Astrocyte (in vitro differentiated cells and primary cell): ENCODE measurements around the gene ARHGAP1.

Experiments used
- CTCF ChIP-seq: IDR thresholded peaks from 2 replicates; pipeline ENCODE4 v1.5.1; 2011; ENCODE audit warnings: low read depth, mild to moderate bottlenecking, inconsistent platforms, low read length, moderate library complexity; ENCODE audit not compliant: insufficient read depth
- EZH2 ChIP-seq: IDR thresholded peaks from 2 replicates; pipeline ENCODE4 v1.6.1; 2012; ENCODE audit warnings: mild to moderate bottlenecking, low read length, inconsistent platforms; ENCODE audit not compliant: insufficient read depth

DNA sequence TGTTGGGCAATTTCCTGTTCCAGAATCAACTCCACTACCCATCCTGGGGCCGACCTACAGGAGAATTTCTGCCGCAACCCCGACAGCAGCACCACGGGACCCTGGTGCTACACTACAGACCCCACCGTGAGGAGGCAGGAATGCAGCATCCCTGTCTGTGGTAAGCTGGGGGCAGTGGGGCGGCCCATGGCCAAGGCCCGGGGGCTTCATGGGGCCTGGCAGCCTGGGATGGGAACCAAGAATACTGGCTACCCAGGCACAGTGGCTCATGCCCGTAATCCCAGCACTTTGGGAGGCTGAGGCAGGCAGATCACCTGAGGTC lies 22.9 kb upstream of the ARHGAP1 start:
- TF ChIP-seq CTCF (no peak), EZH2 (no peak)
